Measurements from ENCODE around the gene GLIS2.

The GLIS2 gene

DNA sequence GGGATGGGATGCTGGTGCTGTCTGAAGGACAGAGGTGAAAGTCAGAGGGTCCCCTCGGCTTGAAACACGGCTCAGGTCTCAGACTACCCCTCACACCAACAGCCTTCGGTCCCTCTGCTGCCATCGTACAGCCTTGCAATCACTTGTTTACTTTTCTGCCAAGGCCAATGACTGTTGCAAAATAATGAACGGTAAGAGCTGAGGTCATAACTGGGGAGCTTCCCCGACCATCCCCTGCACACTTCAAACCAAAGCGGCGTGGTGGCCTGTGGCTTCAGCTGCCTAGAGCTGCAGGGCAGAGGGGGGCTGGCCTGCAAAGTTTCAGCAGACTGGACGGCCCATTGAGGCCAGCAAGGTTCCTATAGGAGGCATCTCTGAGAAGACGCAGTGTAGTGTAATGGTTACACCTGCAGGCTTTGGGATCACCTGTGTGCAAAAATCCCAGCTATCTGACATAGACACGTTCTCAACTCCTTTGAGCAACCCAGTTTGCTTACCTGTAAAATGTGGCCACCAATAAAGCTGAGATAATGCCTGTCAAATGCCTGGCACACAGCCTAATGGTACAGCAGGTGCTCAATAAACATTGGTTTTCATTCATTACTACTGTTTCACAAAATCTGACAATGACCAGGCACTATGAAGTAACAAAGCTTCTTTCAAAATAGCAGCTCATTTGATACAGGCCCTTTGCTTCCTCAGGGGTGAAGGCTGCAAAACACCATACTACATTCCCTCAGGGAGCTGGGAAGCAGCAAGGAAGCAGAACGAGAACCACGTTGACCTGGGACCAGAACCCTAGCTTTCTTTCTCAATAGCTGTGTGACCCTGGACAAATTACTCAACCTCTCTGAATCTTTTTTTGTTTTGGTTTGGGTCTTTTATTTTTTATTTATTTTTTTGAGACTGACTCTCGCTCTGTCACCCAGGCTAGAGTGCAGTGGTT lies 30.2 kb downstream of the GLIS2 start:
- DNase-seq (ENCODE audit: low read depth), result peak; percentile 85
- TF ChIP-seq MYC (IDR thresholded peaks at IDR 0.05; ENCODE audit: low read depth, low read length) (no peak), POLR2A (IDR thresholded peaks at IDR 0.05; ENCODE audit: extremely low read depth, insufficient read length) (no peak)
- TF ChIP-seq, protein P1, sequence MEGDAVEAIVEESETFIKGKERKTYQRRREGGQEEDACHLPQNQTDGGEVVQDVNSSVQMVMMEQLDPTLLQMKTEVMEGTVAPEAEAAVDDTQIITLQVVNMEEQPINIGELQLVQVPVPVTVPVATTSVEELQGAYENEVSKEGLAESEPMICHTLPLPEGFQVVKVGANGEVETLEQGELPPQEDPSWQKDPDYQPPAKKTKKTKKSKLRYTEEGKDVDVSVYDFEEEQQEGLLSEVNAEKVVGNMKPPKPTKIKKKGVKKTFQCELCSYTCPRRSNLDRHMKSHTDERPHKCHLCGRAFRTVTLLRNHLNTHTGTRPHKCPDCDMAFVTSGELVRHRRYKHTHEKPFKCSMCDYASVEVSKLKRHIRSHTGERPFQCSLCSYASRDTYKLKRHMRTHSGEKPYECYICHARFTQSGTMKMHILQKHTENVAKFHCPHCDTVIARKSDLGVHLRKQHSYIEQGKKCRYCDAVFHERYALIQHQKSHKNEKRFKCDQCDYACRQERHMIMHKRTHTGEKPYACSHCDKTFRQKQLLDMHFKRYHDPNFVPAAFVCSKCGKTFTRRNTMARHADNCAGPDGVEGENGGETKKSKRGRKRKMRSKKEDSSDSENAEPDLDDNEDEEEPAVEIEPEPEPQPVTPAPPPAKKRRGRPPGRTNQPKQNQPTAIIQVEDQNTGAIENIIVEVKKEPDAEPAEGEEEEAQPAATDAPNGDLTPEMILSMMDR (IDR thresholded peaks at IDR 0.05; ENCODE audit: low read depth, low read length), result no peak
- TF ChIP-seq, protein P2, sequence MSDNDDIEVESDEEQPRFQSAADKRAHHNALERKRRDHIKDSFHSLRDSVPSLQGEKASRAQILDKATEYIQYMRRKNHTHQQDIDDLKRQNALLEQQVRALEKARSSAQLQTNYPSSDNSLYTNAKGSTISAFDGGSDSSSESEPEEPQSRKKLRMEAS (IDR thresholded peaks at IDR 0.05; ENCODE audit: low read depth, low read length), result no peak; the same call in 1 of the 2 replicates
- H3K4me3 ChIP-seq (ENCODE audit: low read depth, low read length), result peak overlapping the region; percentile 32

DNA sequence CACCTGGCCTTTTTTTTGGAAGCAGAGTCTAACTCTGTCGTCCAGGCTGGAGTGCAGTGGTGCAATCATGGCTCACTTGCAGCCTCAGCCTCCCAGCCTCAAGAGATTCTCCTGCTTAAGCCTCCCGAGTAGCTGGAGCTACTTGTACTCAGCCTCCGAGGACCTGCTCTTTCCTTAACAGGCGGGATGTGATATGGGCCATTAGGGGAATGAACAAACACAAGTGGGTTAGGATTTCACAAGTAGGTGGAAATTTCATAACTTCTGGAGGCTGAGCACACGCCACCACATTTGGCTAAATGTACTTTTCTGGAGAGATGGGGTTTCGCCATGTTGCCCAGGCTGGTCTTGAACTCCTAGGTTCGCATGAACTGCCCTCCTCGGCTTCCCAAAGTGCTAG lies 31.1 kb downstream of the GLIS2 start:
- H3K4me3 ChIP-seq (ENCODE audit: low read depth, low read length), result peak overlapping the region; percentile 32
- TF ChIP-seq, protein P1 (IDR thresholded peaks at IDR 0.05; ENCODE audit: low read depth, low read length), result no peak
- no peak for TF ChIP-seq POLR2A (IDR thresholded peaks at IDR 0.05; ENCODE audit: extremely low read depth, insufficient read length)

DNA sequence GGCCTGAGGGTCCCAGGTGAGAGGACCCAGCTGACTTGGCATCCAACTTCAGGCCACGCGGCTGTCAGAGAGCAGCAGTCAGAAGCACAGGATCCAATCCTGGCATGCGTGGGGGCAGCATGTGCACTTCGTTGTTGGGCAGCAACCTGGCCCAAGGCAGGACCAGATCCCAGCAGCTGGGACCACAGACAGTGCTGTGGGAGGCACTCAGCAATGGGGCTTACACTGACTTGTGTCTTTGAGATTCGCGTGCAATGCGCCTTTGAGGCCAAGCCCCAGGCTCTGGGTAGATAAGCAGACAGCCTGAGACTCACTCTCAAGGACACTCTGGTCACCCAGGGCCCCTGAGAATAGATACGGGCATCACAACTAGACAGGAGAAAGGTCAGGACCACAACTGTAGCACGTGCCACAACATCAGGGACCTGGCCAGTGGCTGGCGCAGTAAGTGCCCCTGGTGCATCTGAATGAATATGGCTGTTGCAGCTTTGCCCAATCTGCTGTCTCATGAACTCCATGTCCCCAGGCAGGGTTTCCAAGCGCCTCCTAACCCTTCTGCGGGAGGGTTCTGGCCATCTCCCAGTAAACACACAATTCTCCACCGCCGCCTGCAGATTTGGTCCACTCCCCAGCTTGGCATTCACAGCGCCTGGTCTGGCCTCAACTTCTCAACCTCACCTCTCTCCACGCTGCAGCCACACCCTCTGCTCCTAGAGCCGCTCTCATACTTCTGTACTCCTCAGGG lies 32.1 kb downstream of the GLIS2 start:
- DNase-seq (ENCODE audit: low read depth), result peak; percentile 68
- TF ChIP-seq POLR2A (IDR thresholded peaks at IDR 0.05; ENCODE audit: extremely low read depth, insufficient read length) (no peak), MYC (IDR thresholded peaks at IDR 0.05; ENCODE audit: low read depth, low read length) (no peak)
- TF ChIP-seq, protein P1 (IDR thresholded peaks at IDR 0.05; ENCODE audit: low read depth, low read length), result no peak
- TF ChIP-seq, protein P2 (IDR thresholded peaks at IDR 0.05; ENCODE audit: low read depth, low read length), result no peak
- peak overlapping the region; percentile 32 for H3K4me3 ChIP-seq (ENCODE audit: low read depth, low read length)

More for the DNA sequence above, 31.1 kb downstream of the GLIS2 start:
- DNase-seq (ENCODE audit: low read depth), result peak; percentile 94

DNA sequence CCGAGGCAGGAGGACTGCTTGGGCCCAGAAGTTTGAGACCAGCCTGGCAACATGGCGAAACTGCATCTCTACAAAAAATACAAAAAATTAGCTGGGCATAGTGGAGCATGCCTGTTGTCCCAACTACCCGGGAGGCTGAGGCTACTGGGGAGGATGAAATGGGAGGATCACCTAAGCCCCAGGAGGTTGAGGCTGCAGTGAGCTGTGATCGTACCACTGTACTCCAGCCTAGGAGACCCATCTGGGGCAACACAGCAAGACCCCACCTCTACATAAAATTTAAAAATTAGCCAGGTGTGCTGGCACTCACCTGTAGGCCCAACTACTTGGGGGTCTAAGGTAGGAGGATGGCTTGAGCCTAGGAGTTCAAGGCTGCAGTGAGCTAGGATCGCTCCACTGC lies 33.5 kb downstream of the GLIS2 start:
- no peak for TF ChIP-seq MYC (IDR thresholded peaks at IDR 0.05; ENCODE audit: low read depth, low read length)
- TF ChIP-seq, protein P2 (IDR thresholded peaks at IDR 0.05; ENCODE audit: low read depth, low read length), result no peak
- TF ChIP-seq, protein P1 (IDR thresholded peaks at IDR 0.05; ENCODE audit: low read depth, low read length), result no peak
- TF ChIP-seq POLR2A (IDR thresholded peaks at IDR 0.05; ENCODE audit: extremely low read depth, insufficient read length), result no peak
- peak overlapping the region; percentile 94 for H3K4me3 ChIP-seq (ENCODE audit: low read depth, low read length)
- no peak for DNase-seq (ENCODE audit: low read depth)

DNA sequence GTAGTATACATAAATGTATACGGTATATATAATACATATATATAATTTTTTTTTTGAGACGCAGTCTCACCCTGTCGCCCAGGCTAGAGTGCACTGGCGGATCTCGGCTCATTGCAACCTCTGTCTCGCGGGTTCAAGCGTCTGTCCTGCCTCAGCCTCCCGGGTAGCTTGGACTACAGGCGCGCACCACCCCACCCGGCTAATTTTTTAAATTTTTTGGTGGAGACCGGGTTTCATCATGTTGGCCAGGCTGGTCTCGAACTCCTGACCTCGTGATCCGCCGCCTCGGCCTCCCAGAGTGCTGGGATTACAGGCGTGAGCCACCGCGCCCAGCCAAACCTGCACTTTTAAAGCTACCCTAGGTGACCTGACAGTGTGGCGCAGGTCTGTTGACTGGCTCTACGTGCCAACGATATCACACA lies 34.5 kb downstream of the GLIS2 start:
- no peak for DNase-seq (ENCODE audit: low read depth)
- TF ChIP-seq, protein P2 (IDR thresholded peaks at IDR 0.05; ENCODE audit: low read depth, low read length), result no peak
- TF ChIP-seq MYC (IDR thresholded peaks at IDR 0.05; ENCODE audit: low read depth, low read length) (no peak), POLR2A (IDR thresholded peaks at IDR 0.05; ENCODE audit: extremely low read depth, insufficient read length) (no peak)
- TF ChIP-seq, protein P1 (IDR thresholded peaks at IDR 0.05; ENCODE audit: low read depth, low read length), result no peak
- H3K4me3 ChIP-seq (ENCODE audit: low read depth, low read length), result peak overlapping the region; percentile 94
